GM12892 (cell line): ENCODE data around the gene HABP4.

ENCODE experiments used
- POLR2A ChIP-seq: IDR thresholded peaks from 2 replicates; pipeline ENCODE4 v1.6.1; 2011; ENCODE audit warnings: low read depth, low read length, control low read depth
- POLR2AphosphoS5 ChIP-seq: IDR thresholded peaks from 2 replicates; pipeline ENCODE4 v1.6.1; 2011; ENCODE audit warnings: low read depth, low read length, control low read depth

DNA sequence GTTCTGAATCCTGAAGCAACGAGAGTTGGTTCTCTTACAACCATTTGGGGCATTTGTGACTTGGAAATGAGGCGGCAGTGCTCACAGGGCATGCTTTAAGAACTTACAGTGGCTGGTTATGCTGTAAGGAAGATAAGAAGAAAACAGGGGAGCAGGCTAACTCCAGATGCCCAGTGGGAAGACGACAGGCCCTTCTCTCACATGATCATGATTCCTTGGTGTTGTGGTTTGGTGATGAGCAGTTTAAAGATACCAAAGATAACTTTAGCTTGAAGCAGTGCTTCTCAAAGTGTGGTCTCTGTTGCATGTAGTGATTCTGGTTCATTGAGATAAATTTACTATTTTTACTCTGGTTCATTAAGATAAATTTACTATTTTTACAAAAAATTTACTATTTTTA is 2.6 kb upstream of the HABP4 start:
- TF ChIP-seq POLR2A (no peak), POLR2AphosphoS5 (no peak)
